NCI-H2081 treated with DMSO at 0.1 percent for 48 hours (cell line): Measurements from ENCODE around the gene FNDC11.
"Not testable (repeated sequence)": the region's sequence is repeated elsewhere in the genome, so short reads cannot be mapped to it uniquely, and the experiment has no call there.

Experiments
- DNase-seq: peaks from one replicate; lab custom pipeline; 2025; lab: John Stamatoyannopoulos, UW

The FNDC11 gene, protein sequence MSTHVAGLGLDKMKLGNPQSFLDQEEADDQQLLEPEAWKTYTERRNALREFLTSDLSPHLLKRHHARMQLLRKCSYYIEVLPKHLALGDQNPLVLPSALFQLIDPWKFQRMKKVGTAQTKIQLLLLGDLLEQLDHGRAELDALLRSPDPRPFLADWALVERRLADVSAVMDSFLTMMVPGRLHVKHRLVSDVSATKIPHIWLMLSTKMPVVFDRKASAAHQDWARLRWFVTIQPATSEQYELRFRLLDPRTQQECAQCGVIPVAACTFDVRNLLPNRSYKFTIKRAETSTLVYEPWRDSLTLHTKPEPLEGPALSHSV

DNA sequence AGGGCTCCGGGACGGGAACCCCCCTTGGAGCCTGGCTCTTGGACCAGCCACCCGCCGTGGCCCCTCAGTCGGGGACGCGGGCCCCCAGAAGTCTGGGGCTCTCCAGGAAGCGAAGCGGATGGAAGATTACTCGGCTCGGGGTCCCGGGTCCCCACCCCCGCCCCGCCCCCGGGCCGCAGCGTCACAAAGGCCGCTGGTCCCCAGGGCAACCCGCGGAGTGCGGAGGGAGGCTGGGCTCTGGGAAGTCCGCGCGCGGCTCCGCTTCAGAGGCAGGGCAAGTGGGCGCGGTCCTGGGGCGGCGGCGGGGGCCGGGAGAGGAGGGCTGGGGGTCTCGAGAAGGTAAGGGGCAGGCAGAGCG lies at the start of gene FNDC11:
Gene FNDC11, plus strand, starts transcription at position 227 of the 358 bp plus-strand sequence. CDS start 1,505 bp downstream, outside the sequence.
- DNase-seq, result no peak

DNA sequence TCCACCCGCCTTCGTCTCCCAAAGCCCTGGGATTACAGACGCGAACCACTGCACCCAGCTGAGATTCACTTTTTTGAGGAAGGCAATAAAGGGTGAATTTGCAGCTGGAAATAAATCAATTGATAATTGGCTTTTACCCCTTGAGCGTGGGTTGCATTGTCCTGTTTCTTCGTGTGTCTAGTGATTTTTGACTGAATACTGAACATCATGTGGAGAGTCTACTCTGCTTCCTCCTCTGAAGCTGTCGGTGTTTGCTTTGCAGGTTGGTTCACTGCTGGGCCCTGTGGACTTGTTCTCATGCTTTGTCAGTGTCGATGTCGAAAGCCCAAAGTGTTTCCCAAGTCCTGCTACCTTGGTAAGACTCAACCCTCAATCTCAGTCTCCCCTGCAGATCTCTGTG lies 49.3 kb upstream of the FNDC11 start:
- DNase-seq, result no peak

DNA sequence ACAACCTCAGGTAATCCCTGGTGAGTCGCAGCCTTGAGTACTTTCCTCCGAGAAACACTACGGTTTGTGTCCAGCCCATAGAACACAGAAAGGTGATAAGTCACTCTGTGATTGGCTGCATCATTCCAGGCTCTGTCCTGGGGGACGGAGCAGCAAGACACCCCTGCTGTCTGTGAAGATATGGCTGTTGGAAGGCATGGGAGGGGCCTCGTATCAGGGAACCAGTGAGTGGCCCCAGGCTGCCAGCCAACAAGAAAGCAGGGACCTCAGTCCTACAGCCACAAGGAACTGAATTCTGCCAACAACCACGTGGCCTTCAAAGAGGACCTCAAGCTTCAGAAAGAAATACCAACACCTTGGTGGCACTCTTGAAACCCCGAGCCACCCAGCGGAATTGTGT lies 48.7 kb upstream of the FNDC11 start:
- DNase-seq, result no peak

DNA sequence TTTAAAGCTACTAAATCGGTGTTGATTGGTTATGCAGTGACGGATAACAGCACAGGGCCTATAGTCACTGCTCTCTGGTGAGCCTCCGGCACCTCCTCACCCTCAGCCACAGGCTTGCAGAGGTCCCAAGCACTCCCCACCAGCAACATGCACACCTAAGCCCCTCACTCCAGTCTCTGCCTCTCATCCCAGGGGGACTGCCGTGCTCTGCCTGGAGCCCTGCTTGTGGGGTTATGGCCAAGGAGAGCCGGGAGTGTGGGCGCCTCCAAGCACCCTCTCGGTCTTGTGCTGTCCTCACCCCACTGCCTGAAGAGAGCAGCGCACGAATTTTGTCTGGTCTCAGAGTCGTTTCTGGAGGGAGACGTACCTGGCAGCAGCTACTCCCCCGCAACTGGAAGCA lies 48.2 kb upstream of the FNDC11 start:
- no peak for DNase-seq

DNA sequence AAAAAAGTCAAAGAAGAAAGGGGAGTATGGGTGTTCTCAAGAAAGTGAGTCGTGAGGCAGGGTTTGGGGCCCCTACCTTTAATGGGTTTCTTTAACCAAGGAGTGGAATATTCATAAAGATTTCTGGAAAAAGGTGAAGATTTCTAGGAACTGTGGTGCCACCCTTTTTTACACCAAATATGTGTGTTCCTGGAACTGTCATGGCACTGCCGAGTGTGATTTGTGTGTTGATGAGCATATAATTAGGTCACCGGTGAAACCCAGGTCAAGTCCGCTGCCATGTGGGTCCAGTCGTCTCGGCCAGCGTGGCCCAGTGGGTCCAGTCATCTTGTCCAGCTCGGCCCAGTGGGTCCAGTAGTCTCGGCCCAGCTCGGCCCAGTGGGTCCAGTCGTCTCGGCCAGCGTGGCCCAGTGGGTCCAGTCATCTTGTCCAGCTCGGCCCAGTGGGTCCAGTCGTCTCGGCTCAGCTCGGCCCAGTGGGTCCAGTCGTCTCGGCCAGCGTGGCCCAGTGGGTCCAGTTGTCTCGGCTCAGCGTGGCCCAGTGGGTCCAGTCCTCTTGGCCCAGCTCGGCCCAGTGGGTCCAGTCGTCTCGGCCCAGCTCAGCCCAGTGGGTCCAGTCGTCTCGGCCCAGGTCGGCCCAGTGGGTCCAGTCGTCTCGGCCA lies 46.7 kb upstream of the FNDC11 start:
- no peak for DNase-seq

DNA sequence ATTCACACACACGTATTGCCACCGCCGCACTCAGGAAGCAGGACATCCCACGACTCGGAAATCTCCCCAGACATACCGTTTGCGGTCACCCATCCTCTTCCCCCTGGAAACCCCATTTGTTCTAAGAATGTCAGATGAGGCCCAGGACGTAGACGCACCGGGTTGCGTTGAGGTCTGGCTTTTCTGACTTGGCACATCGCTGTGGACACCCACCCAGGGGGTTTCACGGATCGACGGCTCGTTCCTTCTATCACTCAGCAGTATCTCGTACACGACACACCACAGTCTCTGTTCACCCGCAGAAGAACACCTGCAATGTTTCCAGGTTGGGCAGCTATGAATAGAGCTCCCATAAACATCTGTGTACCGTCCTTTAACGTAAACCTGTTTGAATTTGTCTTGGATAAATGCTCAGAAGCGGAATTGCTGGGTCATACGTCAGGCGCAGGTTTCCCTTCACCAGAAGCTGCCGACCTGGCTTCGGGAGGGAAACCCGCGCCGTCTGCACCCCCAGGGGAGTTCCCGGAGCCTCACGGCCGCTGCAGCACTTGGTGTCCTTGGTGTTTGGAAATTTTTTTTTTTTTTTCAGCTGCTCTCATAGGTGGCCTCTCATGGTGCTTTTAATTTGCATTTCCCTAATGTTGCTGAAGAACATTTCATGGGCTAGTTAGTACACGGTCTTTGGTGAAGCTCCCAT lies 45.7 kb upstream of the FNDC11 start:
- no peak for DNase-seq

DNA sequence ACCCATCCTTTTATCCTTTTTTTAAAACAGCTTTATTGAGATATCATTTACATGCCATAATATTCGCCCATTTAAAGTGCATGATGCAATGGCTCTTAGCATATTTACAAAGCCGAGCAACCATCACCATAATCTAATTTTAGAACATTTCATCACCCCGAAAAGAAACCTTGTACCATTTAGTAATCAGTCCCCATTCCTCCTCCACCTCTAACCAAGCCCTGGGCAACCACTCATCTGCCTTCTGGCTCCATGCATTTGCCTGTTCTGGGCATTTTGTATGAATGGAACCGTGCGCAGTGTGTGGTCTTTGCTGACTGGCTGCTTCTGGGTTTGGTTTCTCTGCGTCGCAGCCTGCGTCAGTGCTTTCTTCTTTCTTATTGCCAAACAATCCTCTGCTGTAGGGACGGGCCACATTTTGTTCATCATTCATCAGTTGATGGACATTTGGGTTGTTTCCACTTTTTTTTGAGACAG lies 44.8 kb upstream of the FNDC11 start:
- DNase-seq, result no peak

DNA sequence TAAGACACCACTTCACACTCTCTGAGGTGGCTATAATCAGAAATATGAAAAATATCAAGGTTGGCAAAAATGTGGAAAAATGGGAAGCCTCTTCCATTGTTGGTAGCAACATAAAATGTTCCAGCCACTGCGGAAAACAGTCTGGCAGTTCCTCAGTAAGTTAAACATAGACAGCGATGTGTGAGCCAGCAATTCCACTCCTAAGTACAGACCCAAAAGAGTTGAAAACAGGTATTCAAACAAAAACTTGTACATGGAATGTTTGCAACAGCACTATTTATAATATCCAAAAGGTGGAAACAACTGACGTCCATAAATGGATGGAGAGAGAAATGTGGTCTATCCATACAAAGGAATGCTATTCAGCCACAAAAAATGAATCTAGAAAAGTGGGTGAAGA lies 40.8 kb upstream of the FNDC11 start:
- DNase-seq, result no peak

DNA sequence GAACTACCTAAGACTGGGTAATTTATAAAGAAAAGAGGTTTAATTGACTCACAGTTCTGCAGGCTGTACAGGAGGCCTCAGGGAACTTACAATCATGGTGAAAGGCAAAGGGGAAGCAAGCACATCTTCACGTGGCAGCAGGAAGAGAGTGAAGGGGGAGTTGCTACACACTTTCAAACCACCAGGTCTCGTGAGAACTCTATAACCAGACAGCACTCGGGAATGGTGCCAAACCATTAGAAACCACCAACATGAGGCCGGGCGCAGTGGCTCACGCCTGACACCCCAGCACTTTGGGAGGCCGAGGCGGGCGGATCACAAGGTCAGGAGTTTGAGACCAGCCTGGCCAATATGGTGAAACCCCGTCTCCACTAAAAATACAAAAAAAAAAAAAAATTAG lies 39.4 kb upstream of the FNDC11 start:
- DNase-seq, result not testable (repeated sequence)

DNA sequence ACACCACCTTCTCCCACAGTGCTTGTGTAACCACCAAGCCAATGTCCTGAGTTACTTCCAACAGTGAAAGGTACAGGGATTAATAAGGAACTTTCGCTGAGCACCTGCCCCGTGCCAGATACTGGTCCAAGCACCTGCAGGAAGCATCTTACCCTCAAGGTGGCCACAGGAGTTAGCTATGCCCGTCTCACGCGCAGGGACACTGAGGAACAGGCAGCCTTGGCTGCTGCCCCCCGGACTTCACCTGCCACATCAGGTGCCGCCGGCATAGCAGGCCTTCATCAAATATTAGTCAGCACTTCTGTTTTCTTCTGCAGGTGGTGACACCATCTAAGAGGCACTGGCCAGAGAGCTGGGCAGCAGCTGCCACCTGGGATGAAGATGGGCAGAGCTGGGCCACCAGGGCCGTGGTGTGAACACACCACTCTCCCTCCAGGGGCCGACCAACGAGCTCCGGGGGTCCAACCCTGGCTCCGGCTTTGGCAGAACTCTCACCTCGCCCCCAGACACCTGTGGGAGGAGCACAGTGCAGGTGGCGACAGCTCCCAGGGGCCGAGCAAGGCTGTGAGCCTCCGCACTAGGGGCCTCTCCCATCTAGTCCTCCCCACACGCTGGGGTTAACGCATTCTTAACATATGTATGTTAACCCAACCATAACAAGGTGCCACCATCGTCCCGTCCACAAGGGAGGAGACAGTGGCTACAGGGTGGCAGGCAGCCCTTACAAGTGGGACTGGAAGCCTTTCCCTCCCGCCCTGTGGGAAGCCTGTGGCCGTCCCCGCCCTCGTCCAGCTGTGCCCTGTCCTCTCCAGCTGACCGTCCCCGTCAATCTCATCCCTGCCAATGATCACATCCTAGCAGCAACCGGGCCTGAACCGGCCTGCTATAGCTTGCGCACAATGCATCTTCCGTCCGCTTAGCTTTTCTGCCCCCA lies 36.3 kb upstream of the FNDC11 start:
- no peak for DNase-seq

DNA sequence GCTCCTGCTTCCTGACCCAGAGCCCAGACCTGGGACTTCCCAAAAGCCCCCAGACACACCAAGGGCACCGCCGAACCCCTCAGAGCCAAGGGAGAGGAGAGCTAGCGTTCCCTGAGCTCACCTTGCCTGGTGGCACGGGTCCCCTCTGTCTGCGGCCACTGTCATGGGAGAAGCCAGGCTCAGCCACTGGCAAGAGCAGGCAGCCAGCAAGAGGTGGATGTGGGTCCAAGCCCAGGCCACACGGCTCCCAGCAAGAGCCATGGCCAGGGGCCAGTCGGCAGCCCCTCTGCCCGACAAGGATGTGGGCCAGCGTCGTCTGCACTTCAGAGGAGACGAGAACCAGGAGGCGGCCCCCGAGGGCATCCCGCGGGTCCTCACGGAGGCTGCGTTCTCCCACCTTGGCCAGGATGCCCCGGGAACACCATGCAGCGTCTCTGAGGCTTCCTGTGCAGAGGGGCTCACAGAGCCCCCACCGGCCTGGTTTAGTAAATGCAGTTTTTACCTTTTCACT lies 35.6 kb upstream of the FNDC11 start:
- DNase-seq, result no peak

DNA sequence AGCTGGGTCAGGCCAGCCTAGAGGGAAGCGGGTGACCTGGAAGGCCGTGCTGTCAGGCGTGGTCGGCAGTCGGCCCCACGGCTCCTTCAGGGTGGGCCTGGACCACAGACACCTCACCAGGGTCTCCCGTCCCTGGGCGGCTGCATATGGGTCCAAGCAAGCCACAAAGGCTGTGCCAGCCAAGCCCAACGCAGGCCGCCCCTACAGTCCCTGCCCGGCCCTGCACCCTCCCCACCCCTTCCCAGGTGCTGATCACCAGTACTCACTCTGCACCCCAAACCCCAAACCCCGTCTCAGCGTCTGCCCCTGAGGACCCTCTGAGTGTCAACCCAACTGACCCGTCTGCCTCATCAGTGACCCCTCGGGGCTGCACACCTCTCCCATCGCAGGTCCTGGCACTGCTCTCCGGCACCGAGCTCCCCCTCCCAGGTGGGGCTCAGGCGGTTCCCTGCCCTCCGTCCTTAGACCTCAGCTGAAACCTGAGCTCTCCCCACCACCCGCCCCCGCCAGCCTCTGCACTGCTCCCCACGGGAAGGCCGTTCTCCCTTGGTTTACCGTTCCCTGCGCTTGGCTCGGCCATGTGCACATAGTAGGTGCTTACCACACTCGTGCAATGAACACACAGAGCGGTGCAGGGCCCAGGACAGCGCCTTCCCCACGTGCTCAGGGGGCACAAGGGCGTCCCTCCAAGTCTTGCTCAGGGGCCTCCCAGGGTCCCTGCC lies 34.9 kb upstream of the FNDC11 start:
- no peak for DNase-seq

DNA sequence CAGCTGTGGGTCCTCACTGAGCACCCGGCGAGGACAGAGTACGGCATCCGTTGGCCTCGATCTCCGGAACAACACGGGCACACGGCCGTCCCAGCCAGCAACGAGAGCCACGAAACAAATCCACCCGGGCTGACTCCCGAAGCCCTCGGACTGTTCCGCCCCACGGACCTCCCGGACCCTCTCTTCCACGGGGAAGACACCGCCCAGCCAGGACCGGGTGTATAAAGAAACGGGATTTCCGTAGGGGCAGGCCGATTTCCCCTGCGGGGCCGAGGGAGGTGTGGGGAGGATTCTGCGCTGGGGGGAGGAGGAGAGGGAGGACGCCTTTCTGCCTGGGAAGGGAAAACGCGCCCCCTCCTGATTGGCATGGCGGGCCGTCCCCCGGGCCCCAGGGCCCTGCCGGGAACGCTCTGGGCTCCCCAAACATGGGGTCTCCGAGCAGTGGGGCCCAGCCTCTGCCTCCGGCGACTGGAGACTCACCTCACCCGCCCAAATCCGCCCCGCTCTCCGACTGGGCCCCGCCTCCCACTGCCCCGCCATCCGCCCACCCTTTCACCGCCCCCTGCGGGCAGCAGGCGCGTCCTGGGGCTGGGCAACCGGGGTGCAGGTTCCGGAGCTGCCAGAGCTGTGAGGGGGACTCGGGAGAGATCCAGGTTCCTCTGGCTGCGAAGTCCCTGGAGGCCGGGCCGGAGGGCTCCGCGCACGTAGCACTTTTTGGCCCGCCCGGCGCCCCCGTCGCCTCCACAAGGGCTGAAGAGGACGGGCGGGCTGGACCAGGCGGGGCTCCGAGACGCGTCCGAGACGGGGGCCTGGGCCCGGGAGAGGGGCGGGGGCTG lies 34.1 kb upstream of the FNDC11 start:
- DNase-seq, result no peak

DNA sequence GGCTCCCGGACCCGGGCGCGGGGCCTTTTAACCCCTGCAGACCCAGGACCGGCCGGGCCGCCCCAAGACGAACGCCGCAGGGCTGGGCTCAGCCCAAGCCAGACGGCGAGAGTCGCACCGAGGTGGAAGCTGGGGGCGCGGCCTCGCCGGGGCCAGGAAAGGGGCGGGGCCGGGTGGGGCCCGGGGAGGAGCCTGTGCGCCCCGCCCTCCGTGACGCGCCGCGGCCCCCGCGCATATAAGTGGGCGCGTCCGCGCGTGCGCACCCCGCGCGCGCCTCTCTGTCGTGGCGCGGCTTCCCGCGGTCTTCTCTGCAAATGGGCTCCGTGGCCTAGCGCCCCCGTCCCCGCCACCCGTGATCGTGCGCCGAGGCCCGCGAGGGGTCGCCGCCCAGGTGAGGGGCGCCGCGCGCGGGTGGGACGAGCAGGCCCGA lies 33.4 kb upstream of the FNDC11 start, which contains the start of gene PPDPF:
Gene PPDPF, plus strand, starts transcription at position 262 of the 430 bp plus-strand sequence. CDS start 544 bp downstream, outside the sequence.
- no peak for DNase-seq

DNA sequence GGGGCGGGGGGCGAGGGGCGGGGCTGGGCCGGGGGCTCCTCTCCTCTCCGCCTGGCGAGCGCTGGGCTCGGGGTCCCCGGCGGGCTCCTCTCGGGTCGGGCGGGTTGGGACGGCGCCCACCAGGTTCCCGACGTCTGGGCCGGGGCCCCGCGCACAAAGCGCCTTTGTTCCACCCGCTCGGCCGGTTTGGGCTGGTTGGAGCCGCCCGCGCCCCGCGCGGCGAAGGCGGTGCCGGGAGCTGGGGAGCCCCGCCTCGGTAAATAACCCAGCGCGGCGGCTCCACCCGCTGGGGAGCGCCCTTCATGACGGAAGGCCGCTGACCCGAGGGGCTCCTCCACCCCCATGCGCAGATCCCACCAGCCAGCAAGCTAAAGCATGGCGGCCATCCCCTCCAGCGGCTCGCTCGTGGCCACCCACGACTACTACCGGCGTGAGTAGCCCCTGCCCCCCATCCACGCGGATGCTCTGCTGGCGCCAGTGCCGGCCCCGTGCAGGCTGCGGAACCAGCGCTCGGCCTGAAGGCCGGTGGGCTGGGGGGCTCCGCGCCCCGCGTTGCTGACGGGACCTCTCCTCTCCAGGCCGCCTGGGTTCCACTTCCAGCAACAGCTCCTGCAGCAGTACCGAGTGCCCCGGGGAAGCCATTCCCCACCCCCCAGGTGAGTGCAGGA lies 32.9 kb upstream of the FNDC11 start:
- no peak for DNase-seq

DNA sequence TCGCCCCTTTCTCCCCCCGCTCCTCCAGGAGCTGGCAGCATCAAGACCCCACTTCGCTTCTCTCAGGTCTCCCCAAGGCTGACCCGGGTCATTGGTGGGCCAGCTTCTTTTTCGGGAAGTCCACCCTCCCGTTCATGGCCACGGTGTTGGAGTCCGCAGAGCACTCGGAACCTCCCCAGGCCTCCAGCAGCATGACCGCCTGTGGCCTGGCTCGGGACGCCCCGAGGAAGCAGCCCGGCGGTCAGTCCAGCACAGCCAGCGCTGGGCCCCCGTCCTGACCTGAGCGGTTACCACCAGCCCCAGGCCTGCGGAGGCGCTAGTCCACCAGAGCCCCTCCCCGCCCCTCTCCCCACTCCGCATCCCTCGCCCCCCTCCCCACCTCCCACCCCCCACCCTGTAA lies 32.4 kb upstream of the FNDC11 start:
- no peak for DNase-seq

DNA sequence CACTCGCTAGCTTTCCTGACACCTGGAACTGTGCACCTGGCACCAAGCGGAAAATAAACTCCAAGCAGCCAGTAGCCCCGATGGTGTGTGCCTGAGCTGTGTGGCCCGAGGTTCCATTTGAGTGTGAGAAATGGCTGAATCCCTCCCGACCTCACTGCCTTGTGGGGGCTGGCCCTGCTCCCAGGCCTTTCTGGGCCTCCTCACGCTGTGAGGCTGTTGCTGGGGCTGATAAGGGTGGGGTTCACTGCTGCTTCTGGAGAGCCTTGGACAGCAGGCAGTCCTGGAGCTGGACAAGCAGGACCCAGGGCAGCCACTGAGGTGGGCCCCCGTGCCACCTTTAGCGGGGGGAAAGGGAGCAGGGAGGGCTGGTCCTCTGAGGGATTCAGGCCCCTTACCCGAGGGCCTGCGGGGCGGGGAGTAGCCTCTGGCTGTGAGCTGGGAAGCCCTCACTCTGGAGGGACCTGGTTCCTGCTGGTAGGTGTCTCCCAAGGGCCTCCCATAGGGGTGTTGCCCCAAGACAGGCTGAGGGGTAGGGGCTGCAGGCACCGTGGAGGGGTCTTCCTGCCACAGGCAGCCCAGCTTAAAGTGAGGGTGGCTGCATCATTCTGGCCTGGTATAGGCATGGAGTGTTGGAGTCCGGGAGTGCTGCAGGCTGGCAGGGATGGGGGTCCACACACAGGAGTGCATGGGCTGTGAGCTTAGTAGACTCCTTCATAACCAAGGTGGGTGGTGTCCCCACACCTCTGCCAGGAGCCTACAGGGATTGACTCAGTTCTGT lies 31.7 kb upstream of the FNDC11 start:
- no peak for DNase-seq

DNA sequence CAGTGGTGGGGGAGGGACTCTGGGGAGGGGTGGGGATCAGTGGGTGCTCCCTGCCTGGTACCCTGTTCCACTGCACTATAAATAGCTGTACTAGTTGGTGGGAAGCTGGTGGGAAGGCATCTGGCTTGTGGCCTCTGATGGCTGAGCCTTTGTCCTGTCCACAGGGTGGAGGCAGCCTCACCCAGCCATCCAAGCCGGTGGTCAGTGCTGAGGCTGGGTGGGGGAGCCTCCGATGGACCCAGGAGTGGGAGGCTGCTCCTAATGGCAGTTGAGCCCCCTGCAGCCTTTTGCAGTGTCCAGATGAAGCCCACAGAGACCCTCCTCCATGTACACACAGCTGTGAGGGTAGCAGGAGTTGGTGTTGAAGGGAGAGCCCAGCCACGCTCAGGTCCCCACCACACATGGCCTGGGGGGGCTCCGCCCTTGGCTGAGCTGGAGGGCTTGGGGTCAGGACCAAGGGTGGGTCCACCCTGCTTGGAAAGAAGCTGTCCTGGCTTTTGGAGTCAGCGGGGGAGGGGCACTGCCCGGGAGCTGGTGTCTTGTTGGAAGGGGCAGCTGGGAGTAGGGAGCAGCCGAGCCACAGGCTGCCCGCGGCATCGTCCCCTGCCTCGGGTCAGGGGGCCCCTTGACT lies 30.9 kb upstream of the FNDC11 start:
- DNase-seq, result no peak
